GDM1 (cell line): ENCODE measurements around the gene AUTS2.

Experiments
- DNase-seq: peaks from one replicate; lab custom pipeline; 2025; lab: John Stamatoyannopoulos, UW

Gene AUTS2

DNA sequence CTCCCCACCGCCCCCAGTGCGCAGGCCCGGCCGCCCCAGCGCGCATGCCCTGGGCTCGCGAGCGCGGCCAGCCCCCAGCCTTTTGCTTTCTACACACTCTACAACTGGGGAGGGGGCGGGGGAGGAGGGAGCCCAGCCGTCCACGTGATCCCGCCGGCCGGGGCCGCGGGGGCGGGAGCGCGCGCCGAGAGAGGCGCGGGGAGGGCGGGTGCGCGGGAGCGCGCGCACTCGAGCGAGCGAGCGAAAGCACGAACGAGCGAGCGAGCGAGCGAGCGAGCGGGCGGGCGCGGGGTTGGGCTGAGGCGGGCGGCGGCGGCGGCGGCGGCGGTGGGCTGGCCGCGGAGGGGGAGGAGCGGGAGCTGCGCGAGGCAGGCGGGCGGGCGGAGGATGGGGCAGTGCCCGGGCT is at the start of gene AUTS2:
Gene AUTS2, plus strand, starts transcription at position 395 of the 406 bp plus-strand sequence. CDS start 1,179 bp downstream, outside the sequence.
- peak; percentile 95 for DNase-seq

GRCh38 chr7:69550991-69551390 is 47.3 kb upstream of the AUTS2 start:
- DNase-seq = no peak

- DNase-seq = no peak
These were observed 45.1 kb upstream of the AUTS2 start for GRCh38 chr7:69553190-69553589.

DNA sequence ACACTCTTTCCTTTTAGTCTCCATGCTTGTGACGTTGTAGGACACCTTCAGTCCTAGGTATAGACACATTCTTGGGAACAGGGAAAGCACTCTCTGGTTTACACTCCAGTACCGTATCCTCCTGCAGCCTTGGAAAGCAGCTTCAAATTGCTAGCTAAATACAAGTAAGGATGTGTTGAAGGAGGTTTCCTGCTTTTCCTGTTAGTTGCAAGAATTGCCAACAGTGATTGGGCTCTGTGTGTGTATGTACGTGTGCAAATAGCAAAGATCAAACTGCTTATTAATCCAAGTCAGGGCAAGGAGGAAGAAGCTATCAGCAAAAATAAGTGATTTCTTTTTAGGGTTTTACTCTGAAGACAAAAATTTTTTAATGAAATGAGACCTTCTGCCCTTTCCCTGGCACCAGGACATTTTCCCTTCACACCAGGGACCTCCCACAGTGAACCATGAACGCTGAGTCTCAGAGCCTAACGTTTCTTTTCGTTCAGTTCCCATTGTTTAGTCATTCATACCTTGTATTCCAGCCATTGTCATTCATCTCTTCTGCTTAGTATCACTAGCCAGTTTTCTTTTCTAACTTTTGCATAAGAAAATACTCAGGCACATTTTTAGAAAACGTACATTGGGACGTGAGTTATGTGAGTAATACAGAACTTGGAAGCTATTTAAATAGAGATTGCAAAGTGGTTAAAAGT is 36.9 kb upstream of the AUTS2 start:
- no peak for DNase-seq

GRCh38 chr7:69564454-69565417 is 33.5 kb upstream of the AUTS2 start:
- DNase-seq = no peak

DNA sequence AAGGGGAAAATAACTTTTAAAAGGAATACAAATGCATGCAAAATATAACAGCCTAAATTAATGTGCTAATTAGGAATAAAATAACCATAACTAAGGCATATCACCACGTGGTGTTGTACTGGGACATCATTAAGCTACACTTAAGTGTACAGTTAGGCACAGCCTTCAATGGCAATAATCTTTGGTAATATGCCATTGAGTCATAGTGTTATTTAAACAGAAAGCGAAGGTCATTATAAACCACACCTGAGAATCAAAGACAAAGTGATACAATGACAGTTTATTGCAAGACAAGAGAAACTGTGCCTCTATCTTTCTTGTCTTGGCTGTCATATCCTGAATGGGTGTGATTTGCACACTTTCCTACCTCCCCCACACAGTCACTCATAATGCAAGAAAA is 30.5 kb upstream of the AUTS2 start:
- DNase-seq = no peak

GRCh38 chr7:69568266-69568665 is 30.0 kb upstream of the AUTS2 start:
- no peak for DNase-seq

DNA sequence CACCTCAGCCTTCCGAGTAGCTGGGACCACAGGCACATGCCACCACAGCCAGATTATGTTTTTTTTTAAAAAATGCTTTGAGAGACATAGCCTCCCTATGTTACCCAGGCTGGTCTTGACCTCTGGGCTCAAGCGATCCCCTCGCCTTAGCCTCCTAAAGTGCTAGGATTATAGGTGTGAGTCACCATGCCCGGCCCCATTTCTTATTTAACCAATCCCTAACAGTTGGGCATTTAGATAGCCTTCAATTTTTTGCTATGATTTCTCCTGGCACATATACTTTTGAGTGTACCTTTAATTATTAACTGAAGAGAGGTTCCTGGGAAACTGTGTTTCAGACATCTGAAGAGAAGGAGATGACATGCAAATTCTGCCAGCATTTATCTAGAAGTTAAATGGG is 22.6 kb upstream of the AUTS2 start:
- no peak for DNase-seq

DNA sequence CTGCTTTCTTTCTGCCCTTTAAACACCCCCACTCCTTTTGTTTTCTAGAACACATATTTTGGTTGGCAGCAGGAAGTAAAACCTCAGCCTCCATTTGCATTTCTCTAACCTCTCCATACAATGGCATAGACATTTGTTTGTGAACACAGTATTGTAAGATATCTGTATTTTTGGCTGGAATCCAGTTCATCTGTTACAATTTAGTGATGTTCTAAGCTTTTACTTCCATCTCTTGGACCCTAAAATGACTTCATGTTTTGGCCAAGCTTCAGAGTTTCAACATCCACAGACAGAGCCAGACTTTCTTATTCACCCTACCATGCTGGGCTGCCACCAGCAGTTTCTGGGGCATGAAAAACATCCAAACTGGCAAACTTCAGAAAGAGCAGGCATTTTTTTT is 21.1 kb upstream of the AUTS2 start:
- no peak for DNase-seq

DNA sequence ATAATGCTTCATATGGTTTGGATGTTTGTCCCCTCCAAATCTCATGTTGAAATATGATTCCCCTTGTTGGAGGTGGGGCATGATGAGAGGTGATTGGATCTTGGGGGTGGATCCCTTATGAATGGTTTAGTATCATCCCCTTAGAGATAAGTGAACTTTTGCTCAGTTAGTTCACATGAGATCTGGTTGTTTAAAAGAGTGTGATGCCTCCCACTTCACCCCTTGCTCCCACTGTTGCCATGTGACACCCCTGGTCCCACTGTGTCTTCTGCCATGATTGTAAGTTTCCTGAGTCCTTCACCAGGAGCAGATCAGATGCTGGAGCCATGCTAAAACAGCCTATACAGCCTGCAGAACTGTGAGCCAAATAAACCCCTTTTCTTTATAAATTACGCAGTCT is 13.1 kb upstream of the AUTS2 start:
- no peak for DNase-seq

- DNase-seq = no peak
These were observed 12.0 kb upstream of the AUTS2 start for GRCh38 chr7:69586321-69586720.

GRCh38 chr7:69588773-69589172 is 9.5 kb upstream of the AUTS2 start:
- no peak for DNase-seq

- DNase-seq = no peak
These were observed 6.5 kb upstream of the AUTS2 start for GRCh38 chr7:69591805-69592204.

- no peak for DNase-seq
These were observed 4.8 kb upstream of the AUTS2 start for GRCh38 chr7:69593511-69593910.

GRCh38 chr7:69595415-69595814 is 2.9 kb upstream of the AUTS2 start:
- DNase-seq = no peak

GRCh38 chr7:69596056-69596455 is 2.2 kb upstream of the AUTS2 start:
- DNase-seq = no peak

- DNase-seq = no peak
These were observed 1.5 kb upstream of the AUTS2 start for GRCh38 chr7:69596723-69597277.

DNA sequence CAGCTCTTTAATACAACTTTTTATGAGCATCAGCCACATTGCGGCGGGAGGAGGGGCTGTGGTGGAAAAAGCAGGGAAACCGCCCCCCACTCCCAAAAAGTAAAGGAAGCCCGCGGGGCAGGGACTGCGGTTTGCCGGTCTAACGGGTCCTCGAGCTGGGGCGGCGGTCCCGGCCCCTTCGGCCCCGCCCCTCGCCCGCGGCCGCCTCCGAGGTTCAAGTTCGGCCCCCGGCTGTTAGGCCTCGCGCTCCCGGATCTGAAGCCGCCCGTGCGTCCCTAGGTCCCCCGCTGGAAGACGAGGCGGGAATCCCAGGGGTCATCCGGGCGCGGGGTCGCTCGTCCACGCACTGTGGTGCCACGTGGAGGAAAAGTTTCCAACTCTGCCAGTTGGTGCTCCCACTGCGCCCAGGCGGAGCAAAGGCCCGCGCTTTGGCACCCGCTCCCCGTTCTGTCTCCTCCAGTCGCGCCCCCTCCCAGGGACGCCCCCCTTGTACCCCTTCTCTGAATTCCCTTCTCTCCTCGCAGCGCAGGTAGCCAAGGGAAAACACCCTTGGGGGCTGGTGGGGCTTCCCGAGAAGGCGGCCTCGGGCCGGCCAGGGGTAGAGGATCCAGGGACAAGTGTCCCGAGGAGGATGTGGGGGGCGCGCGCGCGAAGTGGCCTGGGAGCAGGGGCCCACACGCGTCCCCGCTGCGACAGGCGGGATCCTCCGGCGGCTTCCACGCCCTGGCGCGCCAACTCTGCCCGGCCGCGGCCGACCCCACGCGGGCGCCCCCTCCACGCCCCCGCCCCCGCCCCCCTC is 798 bp upstream of the AUTS2 start:
- peak; percentile 85 for DNase-seq

DNA sequence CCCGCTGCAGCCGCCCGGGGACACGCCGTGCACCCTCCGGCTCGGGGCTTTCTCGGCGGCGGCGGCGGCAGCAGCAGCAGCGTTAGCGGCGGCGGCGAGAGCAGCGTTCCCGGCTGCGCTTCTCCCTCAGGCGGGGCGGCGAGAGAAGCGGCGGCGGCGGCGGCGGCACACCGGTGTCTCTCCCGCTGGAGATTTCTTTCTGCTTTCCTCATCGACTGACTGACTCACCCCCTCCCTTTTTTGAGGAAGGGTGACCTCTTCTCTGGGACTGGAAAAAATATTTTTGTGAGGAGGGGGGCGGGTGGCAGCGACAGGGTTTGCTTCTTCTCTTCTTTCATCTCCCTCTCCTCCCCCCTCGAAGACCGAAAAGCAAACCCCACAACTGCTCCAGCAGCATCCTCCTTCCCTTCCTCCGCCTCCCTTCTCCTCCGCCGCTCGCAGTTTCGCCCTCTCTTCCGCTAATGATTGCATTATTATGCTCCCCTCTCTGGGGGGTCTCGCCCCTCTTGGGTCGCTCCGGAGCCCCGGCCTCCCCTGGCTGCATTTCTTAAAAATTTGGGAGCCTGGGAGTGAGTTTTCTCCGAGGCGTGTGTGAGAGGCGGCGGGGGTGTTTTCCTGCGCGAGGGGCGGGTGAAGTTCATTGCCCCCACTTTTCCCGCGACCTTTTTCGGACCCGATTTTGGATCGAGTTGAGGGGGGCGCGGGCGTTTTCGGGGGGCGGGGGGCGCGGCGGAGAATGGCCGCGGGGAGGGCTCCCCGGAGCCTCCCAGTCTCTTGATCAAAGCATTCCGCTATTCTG is 411 bp downstream of the AUTS2 start:
- no peak for DNase-seq

DNA sequence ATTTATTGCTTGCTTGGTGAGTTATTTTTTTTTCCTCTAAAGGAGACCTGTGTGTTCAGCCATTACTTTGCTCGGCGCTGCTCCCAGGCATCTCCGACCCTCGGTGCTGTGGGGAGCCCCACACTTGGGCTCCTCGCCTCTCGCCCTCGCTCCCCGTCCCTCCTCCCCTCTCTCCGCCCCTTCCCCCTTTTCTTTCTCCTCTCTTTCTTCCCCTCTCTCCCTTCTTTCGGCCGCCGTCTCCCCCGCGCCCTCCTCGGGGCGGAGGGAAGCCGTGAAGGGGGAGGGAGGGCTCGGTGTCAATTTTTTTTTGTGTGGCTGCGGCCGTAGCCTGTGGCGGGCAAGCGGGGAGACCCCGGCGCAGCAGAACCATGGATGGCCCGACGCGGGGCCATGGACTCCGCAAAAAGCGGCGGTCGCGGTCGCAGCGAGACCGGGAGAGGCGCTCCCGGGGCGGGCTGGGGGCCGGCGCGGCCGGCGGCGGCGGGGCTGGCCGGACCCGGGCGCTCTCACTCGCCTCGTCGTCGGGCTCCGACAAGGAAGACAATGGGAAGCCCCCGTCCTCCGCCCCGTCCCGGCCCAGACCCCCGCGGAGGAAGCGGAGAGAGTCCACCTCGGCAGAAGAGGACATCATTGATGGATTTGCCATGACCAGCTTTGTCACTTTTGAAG is 1.1 kb downstream of the AUTS2 start:
- no peak for DNase-seq
